Breast epithelium (tissue), 3 donors: ENCODE results near the gene ABCC6.
"Not testable (repeated sequence)": the region's sequence is repeated elsewhere in the genome, so short reads cannot be mapped to it uniquely, and the experiment has no call there.

ENCODE experiments used
- POLR2A ChIP-seq: fragments of 450-650 bp; IDR thresholded peaks from one replicate; pipeline ENCODE4 v1.6.1; 2016; ENCODE audit warnings: antibody characterized with exemption, mild to moderate bottlenecking, moderate library complexity
- POLR2AphosphoS5 ChIP-seq, 3 donors: sonication (generic); formaldehyde crosslinking; IDR thresholded peaks; one replicate each; pipeline ENCODE4 v1.6.1; 2017; ENCODE audit warnings: antibody characterized with exemption in 3 of 3
- TF ChIP-seq, protein P1 (sequence below), 3 donors: fragments of 450-650 bp; IDR thresholded peaks; one replicate each; pipeline ENCODE4 v1.5.1; 2016 to 2017; ENCODE audit warnings: antibody characterized with exemption in 3 of 3, mild to moderate bottlenecking in 3 of 3, moderate library complexity in 3 of 3

DNA sequence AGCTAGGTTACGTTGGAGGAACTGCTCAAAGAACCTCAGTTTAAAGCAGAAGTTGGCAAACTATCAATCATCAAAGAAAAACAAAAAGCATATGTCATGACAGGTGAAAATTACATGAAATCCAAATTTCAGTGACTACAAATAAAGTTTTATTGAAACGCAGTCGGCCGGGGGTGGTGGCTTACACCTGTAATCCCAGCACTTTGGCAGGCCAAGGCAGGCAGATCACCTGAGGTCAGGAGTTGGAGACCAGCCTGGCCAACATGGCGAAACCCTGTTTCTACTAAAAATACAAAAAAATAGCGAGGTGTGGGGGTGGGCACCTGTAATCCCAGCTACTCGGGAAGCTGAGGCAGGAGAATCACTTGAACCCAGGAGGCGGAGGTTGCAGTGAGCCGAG is 2.8 kb downstream of the ABCC6 start:
- TF ChIP-seq, protein P1, sequence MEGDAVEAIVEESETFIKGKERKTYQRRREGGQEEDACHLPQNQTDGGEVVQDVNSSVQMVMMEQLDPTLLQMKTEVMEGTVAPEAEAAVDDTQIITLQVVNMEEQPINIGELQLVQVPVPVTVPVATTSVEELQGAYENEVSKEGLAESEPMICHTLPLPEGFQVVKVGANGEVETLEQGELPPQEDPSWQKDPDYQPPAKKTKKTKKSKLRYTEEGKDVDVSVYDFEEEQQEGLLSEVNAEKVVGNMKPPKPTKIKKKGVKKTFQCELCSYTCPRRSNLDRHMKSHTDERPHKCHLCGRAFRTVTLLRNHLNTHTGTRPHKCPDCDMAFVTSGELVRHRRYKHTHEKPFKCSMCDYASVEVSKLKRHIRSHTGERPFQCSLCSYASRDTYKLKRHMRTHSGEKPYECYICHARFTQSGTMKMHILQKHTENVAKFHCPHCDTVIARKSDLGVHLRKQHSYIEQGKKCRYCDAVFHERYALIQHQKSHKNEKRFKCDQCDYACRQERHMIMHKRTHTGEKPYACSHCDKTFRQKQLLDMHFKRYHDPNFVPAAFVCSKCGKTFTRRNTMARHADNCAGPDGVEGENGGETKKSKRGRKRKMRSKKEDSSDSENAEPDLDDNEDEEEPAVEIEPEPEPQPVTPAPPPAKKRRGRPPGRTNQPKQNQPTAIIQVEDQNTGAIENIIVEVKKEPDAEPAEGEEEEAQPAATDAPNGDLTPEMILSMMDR (IDR thresholded peaks at IDR 0.05): not testable (repeated sequence)
- not testable (repeated sequence) for TF ChIP-seq POLR2A; POLR2AphosphoS5 (IDR thresholded peaks at IDR 0.05)
